Umbilical cord (tissue), 2 donors: Measurements from ENCODE around the gene FFAR3. TPM values are rescaled to one million over a fixed set of nuclear protein-coding genes. Genes with fewer than 3 reads are reported as not detected.
"Not testable (repeated sequence)": the region's sequence is repeated elsewhere in the genome, so short reads cannot be mapped to it uniquely, and the experiment has no call there.

Experiments used
- DNase-seq: peaks from one replicate; pipeline ENCODE4 v3.0.0-alpha.2; 2015; ENCODE audit warnings: low spot score
- total RNA-seq: library from RNA; depleted of rRNA; stranded (reverse); fragments of >200 nt; gene quantifications from one replicate; pipeline ENCODE4 v1.2.3, GENCODE V29; 2014; ENCODE audit warnings: low replicate concordance; ENCODE audit not compliant: insufficient read depth

FFAR3 gene
- total RNA-seq, 1 donor from 2014 or later, result 7.0 TPM

GRCh38 chr19:35373492-35373891, 15.2 kb downstream of the FFAR3 start:
- DNase-seq, result no peak

- not testable (repeated sequence) for DNase-seq
Measured at GRCh38 chr19:35374031-35374430, 15.8 kb downstream of the FFAR3 start.

- DNase-seq, result no peak
Measured at GRCh38 chr19:35375505-35376307, 17.4 kb downstream of the FFAR3 start.

GRCh38 chr19:35377656-35378055, 19.4 kb downstream of the FFAR3 start:
- DNase-seq, result no peak

- no peak for DNase-seq
Measured at GRCh38 chr19:35378356-35378755, 20.1 kb downstream of the FFAR3 start.

GRCh38 chr19:35379545-35379944, 21.3 kb downstream of the FFAR3 start:
- DNase-seq, result not testable (repeated sequence)

- peak; percentile 77 for DNase-seq
Measured at GRCh38 chr19:35379992-35380391, 21.7 kb downstream of the FFAR3 start.

- peak; percentile 55 for DNase-seq
Measured at GRCh38 chr19:35380450-35381124, 22.3 kb downstream of the FFAR3 start.

- no peak for DNase-seq
Measured at GRCh38 chr19:35381318-35381717, 23.1 kb downstream of the FFAR3 start.

GRCh38 chr19:35381926-35382325, 23.7 kb downstream of the FFAR3 start:
- no peak for DNase-seq

- no peak for DNase-seq
Measured at GRCh38 chr19:35383536-35383935, 25.3 kb downstream of the FFAR3 start.

GRCh38 chr19:35388277-35389054, 30.2 kb downstream of the FFAR3 start:
- no peak for DNase-seq

GRCh38 chr19:35389192-35389861, 31.1 kb downstream of the FFAR3 start:
- DNase-seq, result no peak

GRCh38 chr19:35392742-35393715, 34.8 kb downstream of the FFAR3 start:
- no peak for DNase-seq

GRCh38 chr19:35395382-35396199, 37.3 kb downstream of the FFAR3 start:
- DNase-seq, result no peak

GRCh38 chr19:35396240-35396885, 38.1 kb downstream of the FFAR3 start:
- no peak for DNase-seq

- no peak for DNase-seq
Measured at GRCh38 chr19:35397064-35397463, 38.8 kb downstream of the FFAR3 start.

GRCh38 chr19:35398570-35398969, 40.3 kb downstream of the FFAR3 start:
- no peak for DNase-seq

GRCh38 chr19:35399231-35399630, 41.0 kb downstream of the FFAR3 start:
- DNase-seq, result no peak
